ENCODE data around the gene IL6ST.

DNA sequence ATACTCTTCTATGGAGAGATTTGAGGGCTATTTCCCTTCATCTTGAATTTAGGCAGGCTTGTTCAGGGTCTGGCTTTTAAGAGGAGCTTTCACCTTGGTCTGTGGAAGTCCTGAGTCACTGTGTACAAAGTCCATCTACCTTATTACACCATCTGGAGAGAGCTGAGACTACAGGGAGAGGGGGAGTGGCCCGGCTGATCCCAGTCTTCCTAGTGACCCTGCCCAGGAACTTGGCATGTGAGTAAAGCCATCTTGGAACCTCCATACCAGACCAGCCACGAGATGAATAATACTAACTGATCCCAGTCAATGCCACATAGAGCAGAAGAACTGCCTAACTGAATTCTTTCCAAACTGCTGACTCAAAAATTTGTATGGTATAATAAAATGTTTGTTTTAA, 8.4 kb upstream of the IL6ST start:
- TF ChIP-seq, protein P1, sequence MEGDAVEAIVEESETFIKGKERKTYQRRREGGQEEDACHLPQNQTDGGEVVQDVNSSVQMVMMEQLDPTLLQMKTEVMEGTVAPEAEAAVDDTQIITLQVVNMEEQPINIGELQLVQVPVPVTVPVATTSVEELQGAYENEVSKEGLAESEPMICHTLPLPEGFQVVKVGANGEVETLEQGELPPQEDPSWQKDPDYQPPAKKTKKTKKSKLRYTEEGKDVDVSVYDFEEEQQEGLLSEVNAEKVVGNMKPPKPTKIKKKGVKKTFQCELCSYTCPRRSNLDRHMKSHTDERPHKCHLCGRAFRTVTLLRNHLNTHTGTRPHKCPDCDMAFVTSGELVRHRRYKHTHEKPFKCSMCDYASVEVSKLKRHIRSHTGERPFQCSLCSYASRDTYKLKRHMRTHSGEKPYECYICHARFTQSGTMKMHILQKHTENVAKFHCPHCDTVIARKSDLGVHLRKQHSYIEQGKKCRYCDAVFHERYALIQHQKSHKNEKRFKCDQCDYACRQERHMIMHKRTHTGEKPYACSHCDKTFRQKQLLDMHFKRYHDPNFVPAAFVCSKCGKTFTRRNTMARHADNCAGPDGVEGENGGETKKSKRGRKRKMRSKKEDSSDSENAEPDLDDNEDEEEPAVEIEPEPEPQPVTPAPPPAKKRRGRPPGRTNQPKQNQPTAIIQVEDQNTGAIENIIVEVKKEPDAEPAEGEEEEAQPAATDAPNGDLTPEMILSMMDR (IDR thresholded peaks at IDR 0.05; ENCODE audit: low read depth, low read length, poor library complexity, severe bottlenecking) = no peak
- TF ChIP-seq EZH2phosphoT487 (IDR thresholded peaks at IDR 0.05; ENCODE audit: borderline replicate concordance, low read length) = no peak

All from DOHH2 (cell line).